Lower leg skin (tissue), 4 donors: ENCODE data around the gene EPM2A. TPM values are rescaled to one million over a fixed set of nuclear protein-coding genes. Genes with fewer than 3 reads are reported as not detected.

ENCODE experiments used
- DNase-seq, 2 donors: peaks; one replicate each; pipeline ENCODE4 v3.0.0-alpha.2; 2019; ENCODE audit warnings: low spot score in 2 of 2
- H3K4me3 ChIP-seq: fragments of 200-600 bp; sonication (generic); 2 replicates; pipeline ENCODE4 v1.5.1; 2017; ENCODE audit warnings: mild to moderate bottlenecking, low read depth; ENCODE audit not compliant: poor library complexity, severe bottlenecking
- POLR2A ChIP-seq, 2 donors: fragments of 450-650 bp; IDR thresholded peaks; one replicate each; pipeline ENCODE4 v1.6.1; 2016 to 2017; ENCODE audit warnings: antibody characterized with exemption in 2 of 2, mild to moderate bottlenecking in 1 of 2, moderate library complexity in 1 of 2
- WGBS, 2 donors: methylation state at CpG; one replicate each; pipeline ENCODE4 v1.1.5; 2018; 5-methylcytosine and 5-hydroxymethylcytosine counted together
- intact Hi-C: fragments of 100-400 bp; cut with DNase I; formaldehyde crosslinking; loops from one replicate; pipeline ENCODE4 v1.15.0; 2023; ENCODE audit warnings: low total_unique reads
- total RNA-seq, 4 donors: library from RNA; depleted of rRNA; stranded (reverse); fragments of >200 nt; gene quantifications; one replicate each; pipeline ENCODE4 v1.1.0, GENCODE V29; 2016
- TF ChIP-seq, protein P1 (sequence below), 3 donors: fragments of 450-650 bp; IDR thresholded peaks; one replicate each; pipeline ENCODE4 v1.5.1; 2016; ENCODE audit warnings: antibody characterized with exemption in 3 of 3, mild to moderate bottlenecking in 3 of 3, moderate library complexity in 2 of 3

Gene EPM2A
- total RNA-seq, 4 donors from 2014 or later = 1.5 to 15.0 (median 7.1) TPM

DNA sequence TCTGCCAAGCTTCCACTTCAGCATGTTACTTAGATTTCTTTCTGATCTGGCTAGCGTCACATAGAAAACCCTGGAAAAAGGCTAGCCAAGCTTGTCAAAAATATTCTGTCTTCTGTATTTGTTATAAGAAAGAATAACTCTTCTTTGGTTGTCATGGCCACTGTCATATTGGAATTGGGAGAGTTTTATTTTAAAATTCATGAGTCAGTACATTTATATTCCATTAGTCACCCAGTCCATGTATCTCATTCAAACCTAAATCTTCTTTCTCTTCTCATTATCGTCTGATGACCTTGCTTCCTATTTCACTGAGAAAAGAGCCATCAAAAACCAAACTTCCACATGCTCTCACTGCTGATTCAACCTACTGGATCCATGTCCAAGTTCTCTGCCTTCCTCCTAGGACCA lies 65.7 kb downstream of the EPM2A start:
- TF ChIP-seq, protein P1, sequence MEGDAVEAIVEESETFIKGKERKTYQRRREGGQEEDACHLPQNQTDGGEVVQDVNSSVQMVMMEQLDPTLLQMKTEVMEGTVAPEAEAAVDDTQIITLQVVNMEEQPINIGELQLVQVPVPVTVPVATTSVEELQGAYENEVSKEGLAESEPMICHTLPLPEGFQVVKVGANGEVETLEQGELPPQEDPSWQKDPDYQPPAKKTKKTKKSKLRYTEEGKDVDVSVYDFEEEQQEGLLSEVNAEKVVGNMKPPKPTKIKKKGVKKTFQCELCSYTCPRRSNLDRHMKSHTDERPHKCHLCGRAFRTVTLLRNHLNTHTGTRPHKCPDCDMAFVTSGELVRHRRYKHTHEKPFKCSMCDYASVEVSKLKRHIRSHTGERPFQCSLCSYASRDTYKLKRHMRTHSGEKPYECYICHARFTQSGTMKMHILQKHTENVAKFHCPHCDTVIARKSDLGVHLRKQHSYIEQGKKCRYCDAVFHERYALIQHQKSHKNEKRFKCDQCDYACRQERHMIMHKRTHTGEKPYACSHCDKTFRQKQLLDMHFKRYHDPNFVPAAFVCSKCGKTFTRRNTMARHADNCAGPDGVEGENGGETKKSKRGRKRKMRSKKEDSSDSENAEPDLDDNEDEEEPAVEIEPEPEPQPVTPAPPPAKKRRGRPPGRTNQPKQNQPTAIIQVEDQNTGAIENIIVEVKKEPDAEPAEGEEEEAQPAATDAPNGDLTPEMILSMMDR (IDR thresholded peaks at IDR 0.05) = no peak
- no peak for TF ChIP-seq POLR2A (IDR thresholded peaks at IDR 0.05)
- WGBS, 2 donors = 50 to 52% methylated on average over 2 of the region's 2 CpGs
- no peak overlapping the region for H3K4me3 ChIP-seq
- no peak for DNase-seq
- intact Hi-C loops = no loop called here

DNA sequence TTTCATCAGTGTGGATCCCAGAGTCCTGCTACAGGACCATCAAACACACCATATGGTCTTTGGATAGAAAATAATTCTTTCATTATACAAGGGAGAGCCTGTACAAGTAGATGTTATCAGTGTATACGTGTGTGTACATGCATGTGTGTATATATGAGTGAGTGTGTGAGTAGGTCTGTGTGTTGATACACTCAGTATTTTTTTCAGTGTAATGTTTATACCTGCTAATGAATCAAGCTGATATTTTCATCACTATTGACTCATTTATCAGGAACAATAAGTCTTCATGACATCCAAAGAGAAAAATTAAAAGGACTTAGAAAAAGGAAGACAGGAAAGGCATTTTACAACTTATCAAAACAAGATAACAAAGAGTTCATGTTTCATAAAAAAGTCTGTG lies 66.5 kb downstream of the EPM2A start:
- no peak for DNase-seq
- H3K4me3 ChIP-seq = no peak overlapping the region
- 52 to 63% methylated on average over 1 of the region's 1 CpG for WGBS, 2 donors
- no peak for TF ChIP-seq POLR2A (IDR thresholded peaks at IDR 0.05)
- TF ChIP-seq, protein P1 (IDR thresholded peaks at IDR 0.05) = no peak
- intact Hi-C loops = no loop called here

DNA sequence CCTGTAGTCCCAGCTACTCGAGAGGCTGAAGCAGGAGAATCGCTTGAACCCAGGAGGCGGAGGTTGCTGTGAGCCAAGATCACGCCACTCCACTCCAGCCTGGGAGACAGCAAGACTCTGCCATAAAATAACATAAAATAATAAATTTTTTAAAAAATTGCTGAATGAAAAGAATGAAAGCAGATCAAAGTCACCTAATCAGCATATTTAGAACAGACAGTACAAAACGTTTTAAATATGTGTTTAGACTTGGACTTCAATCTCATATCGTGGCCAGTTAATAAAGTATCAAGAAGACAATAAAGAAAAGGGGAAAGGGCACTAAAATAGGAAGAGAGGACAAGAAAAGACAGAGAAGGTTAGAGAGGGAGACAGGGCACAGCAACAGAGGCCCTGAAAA lies 74.6 kb downstream of the EPM2A start:
- WGBS, 2 donors = 85 to 88% methylated on average over 6 of the region's 6 CpGs
- no peak for DNase-seq
- no peak for TF ChIP-seq POLR2A (IDR thresholded peaks at IDR 0.05)
- TF ChIP-seq, protein P1 (IDR thresholded peaks at IDR 0.05) = no peak
- intact Hi-C loops = no loop called here
- no peak overlapping the region for H3K4me3 ChIP-seq

DNA sequence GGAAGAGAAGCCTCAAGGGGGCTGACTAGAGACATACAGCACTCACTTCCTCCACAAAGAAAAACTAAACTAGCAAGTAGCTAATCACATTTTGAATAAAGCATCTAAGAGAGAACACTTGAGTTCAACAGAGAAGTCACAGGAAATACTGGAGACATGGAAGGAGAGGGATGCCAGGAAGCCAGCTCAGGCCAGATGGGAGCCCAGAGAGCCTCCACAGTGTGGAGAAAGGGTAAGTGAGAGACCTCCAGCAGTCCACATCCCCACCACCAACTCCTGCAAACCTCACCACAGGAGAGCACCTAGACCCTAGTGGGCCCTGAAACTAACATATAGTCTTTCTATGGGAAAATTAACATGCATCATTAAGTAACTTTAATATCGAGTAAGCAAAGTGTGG lies 79.2 kb downstream of the EPM2A start:
- 86 to 90% methylated on average over 1 of the region's 1 CpG for WGBS, 2 donors
- intact Hi-C loops = no loop called here
- DNase-seq = no peak
- no peak for TF ChIP-seq POLR2A (IDR thresholded peaks at IDR 0.05)
- TF ChIP-seq, protein P1 (IDR thresholded peaks at IDR 0.05) = no peak
- no peak overlapping the region for H3K4me3 ChIP-seq

DNA sequence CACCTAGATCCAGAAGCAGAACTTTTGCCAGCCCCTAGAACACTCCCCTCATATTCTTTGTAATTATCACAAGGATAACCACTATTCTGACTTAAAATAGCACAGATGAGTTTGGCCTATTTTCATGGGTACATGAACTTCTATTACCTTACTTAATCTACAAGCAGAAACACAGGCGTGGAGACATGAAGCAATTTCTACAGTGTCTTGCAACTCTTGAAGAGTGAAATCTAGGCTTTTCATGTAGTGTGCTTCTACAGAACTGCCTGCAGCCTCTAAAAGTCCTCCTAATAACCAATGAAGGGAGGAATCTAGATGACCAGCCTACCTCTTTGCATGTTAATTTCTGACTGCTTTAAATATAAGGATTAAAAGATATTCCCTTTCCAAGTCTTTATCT lies 82.7 kb downstream of the EPM2A start:
- no peak for TF ChIP-seq POLR2A (IDR thresholded peaks at IDR 0.05)
- TF ChIP-seq, protein P1 (IDR thresholded peaks at IDR 0.05) = no peak
- no peak for DNase-seq
- 90 to 96% methylated on average over 1 of the region's 1 CpG for WGBS, 2 donors
- intact Hi-C loops = no loop called here
- H3K4me3 ChIP-seq = no peak overlapping the region

DNA sequence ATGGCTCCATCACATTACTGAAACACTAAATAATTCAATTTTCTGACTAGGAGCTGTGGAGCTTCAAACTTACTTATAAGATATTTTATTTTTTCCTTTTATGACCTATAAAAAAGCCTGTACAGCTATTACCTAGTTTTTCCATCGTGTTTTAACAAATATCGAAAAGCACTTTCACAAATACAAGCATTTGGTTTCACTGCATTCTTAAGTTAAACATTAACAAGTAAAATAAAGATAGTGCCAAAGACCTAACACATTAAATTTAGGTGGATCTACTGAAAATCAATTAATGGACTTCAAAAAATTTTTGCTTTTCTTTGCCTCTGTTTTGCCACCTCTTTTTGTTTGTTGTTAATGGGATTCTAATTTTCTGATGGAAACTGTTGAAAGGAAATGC lies 83.3 kb downstream of the EPM2A start:
- intact Hi-C loops = no loop called here
- DNase-seq = no peak
- no peak overlapping the region for H3K4me3 ChIP-seq
- WGBS, 2 donors = 91 to 96% methylated on average over 2 of the region's 2 CpGs
- TF ChIP-seq, protein P1 (IDR thresholded peaks at IDR 0.05) = no peak
- no peak for TF ChIP-seq POLR2A (IDR thresholded peaks at IDR 0.05)
